HepG2 (cell line): ENCODE data around the gene ANTXR1. TPM values are rescaled to one million over a fixed set of nuclear protein-coding genes. Genes with fewer than 3 reads are reported as not detected.

Source experiments
- ATAC-seq: fragments of 200-7000 bp; cut with Tn5 transposase; 3 replicates; pipeline ENCODE4 v1.9.1; 2020; ENCODE audit warnings: mild to moderate bottlenecking, moderate library complexity
- BruUV-seq: library from RNA; stranded (reverse); fragments of 400-500 nt; replicated peaks from 2 replicates; lab custom pipeline; 2021; lab: Mats Ljungman, UMichigan
- CTCF ChIA-PET: fragments of 300-600 bp; formaldehyde crosslinking; extraction: SDS; loops from one replicate; lab custom pipeline; 2021; ENCODE audit warnings: low total read pairs, inconsistent platforms, low intra/inter-chr PET ratio; lab: Yijun Ruan, JAX
- POLR2A ChIA-PET: fragments of 350-600 bp; sonication (Branson Sonifier 250); formaldehyde crosslinking; loops from one replicate; lab custom pipeline; 2020; ENCODE audit warnings: antibody characterized with exemption, inconsistent platforms; lab: Yijun Ruan, JAX
- DNase-seq: peaks from one replicate; pipeline ENCODE4 v3.0.0-alpha.2; 2015; ENCODE audit warnings: low spot score
- FAIRE-seq: peaks from 3 replicates; lab custom pipeline; 2011; peaks lifted over from hg19 to GRCh38; lab: Jason Lieb, UNC
- H2AFZ ChIP-seq: one replicate; pipeline ENCODE4 v1.6.1; 2011; ENCODE audit warnings: low read length, inconsistent platforms
- H3K27ac ChIP-seq: fragments of 300-600 bp; 3 replicates; pipeline ENCODE4 v1.8.0; 2011; ENCODE audit warnings: mixed run types, mild to moderate bottlenecking, mixed read lengths, low read length, inconsistent platforms; ENCODE audit not compliant: insufficient read depth; ENCODE audit errors: extremely low read length
- H3K27me3 ChIP-seq, 2 experiments: fragments of 200-600 bp in 1 of 2; 2 replicates in 1 of 2; 3 replicates in 1 of 2; pipeline versions ENCODE4 v1.6.0 to v1.8.0; 2011; ENCODE audit warnings: low read length in 2 of 2, mild to moderate bottlenecking in 2 of 2, moderate library complexity in 2 of 2, inconsistent platforms in 1 of 2; ENCODE audit not compliant: insufficient read depth in 2 of 2, control insufficient read depth in 1 of 2
- H3K36me3 ChIP-seq, 2 experiments: fragments of 200-600 bp in 1 of 2; replicated peaks in 1 of 2; 2 replicates in 1 of 2; 3 replicates in 1 of 2; pipeline versions ENCODE4 v1.5.1 to v1.8.0; 2011; ENCODE audit warnings: low read length in 2 of 2, inconsistent platforms in 1 of 2; ENCODE audit not compliant: insufficient read depth in 2 of 2, control insufficient read depth in 1 of 2
- H3K4me1 ChIP-seq: 2 replicates; pipeline ENCODE4 v1.5.1; 2012; ENCODE audit warnings: low read length, inconsistent platforms; ENCODE audit not compliant: insufficient read depth
- H3K4me2 ChIP-seq: 2 replicates; pipeline ENCODE4 v1.6.0; 2011; ENCODE audit warnings: low read depth, low read length, inconsistent platforms
- H3K4me3 ChIP-seq, 3 experiments: fragments of 200-600 bp in 1 of 3; sonication (generic), shearing (Covaris generic) in 1 of 3; replicated peaks in 1 of 3; 2 replicates each; pipeline ENCODE4 v1.5.1; 2011 to 2016; ENCODE audit warnings: low read length in 3 of 3, inconsistent platforms in 2 of 3, low read depth in 2 of 3, mild to moderate bottlenecking in 2 of 3, control low read depth in 1 of 3, mixed read lengths in 1 of 3; ENCODE audit not compliant: insufficient read depth in 1 of 3
- H3K79me2 ChIP-seq: one replicate; pipeline ENCODE4 v1.6.1; 2011; ENCODE audit warnings: low read length, inconsistent platforms; ENCODE audit not compliant: insufficient read depth
- H3K9ac ChIP-seq: 2 replicates; pipeline ENCODE4 v1.6.0; 2011; ENCODE audit warnings: mild to moderate bottlenecking, low read depth, low read length, inconsistent platforms; ENCODE audit not compliant: insufficient read depth
- H3K9me3 ChIP-seq: 2 replicates; pipeline ENCODE4 v1.5.1; 2012; ENCODE audit warnings: mild to moderate bottlenecking, low read length
- H4K20me1 ChIP-seq: 2 replicates; pipeline ENCODE4 v1.6.0; 2011; ENCODE audit warnings: inconsistent platforms, mild to moderate bottlenecking, low read length, moderate library complexity; ENCODE audit not compliant: insufficient read depth
- CREB1 ChIP-seq, 2 experiments: fragments of 450-650 bp in 1 of 2; IDR thresholded peaks; 2 replicates each; pipeline ENCODE4 v1.6.1; 2016 to 2017; ENCODE audit warnings: control low read depth in 1 of 2, mild to moderate bottlenecking in 1 of 2, missing compliant biosample characterization in 1 of 2, missing genetic modification characterization in 1 of 2
- ELF1 ChIP-seq: sonication (generic); formaldehyde crosslinking; IDR thresholded peaks from 2 replicates; pipeline ENCODE4 v1.4.0; 2020; ENCODE audit warnings: missing genetic modification reagents
- FOXO4 ChIP-seq: sonication (generic); formaldehyde crosslinking; conservative IDR thresholded peaks from 2 replicates; pipeline ENCODE4 v1.8.1; 2023; ENCODE audit warnings: missing genetic modification reagents
- GFI1 ChIP-seq: sonication (generic); formaldehyde crosslinking; IDR thresholded peaks from 2 replicates; pipeline ENCODE4 v1.5.0; 2020; ENCODE audit warnings: missing genetic modification reagents, mild to moderate bottlenecking, borderline replicate concordance
- HIVEP1 ChIP-seq: sonication (generic); formaldehyde crosslinking; IDR thresholded peaks from 2 replicates; pipeline ENCODE4 v1.4.0; 2020; ENCODE audit warnings: mild to moderate bottlenecking, missing genetic modification reagents
- MEIS2 ChIP-seq: sonication (generic); formaldehyde crosslinking; IDR thresholded peaks from 2 replicates; pipeline ENCODE4 v1.9.0; 2021; ENCODE audit warnings: mild to moderate bottlenecking, missing genetic modification reagents
- NFRKB ChIP-seq: fragments of 450-650 bp; IDR thresholded peaks from 2 replicates; pipeline ENCODE4 v1.6.1; 2017
- POGZ ChIP-seq: sonication (generic); formaldehyde crosslinking; IDR thresholded peaks from 2 replicates; pipeline ENCODE4 v1.4.0; 2020; ENCODE audit warnings: mild to moderate bottlenecking, missing genetic modification reagents
- RNF2 ChIP-seq: fragments of 450-650 bp; conservative IDR thresholded peaks from 2 replicates; pipeline ENCODE4 v1.6.1; 2016; ENCODE audit warnings: low read depth
- SMARCE1 ChIP-seq: fragments of 450-650 bp; IDR thresholded peaks from 2 replicates; pipeline ENCODE4 v1.6.1; 2017; ENCODE audit warnings: borderline replicate concordance
- SMYD3 ChIP-seq: sonication (generic); formaldehyde crosslinking; IDR thresholded peaks from 2 replicates; pipeline ENCODE4 v1.8.1; 2023; ENCODE audit warnings: mild to moderate bottlenecking, missing genetic modification reagents
- TAF15 ChIP-seq: fragments of 200-400 bp; formaldehyde crosslinking; IDR thresholded peaks from one replicate; pipeline ENCODE4 v1.6.1; 2018; ENCODE audit warnings: mild to moderate bottlenecking, low read depth, low read length; ENCODE audit not compliant: poor library complexity, severe bottlenecking
- THYN1 ChIP-seq: sonication (generic); formaldehyde crosslinking; IDR thresholded peaks from 2 replicates; pipeline ENCODE4 v1.8.1; 2023; ENCODE audit warnings: low read depth, mild to moderate bottlenecking, moderate library complexity, missing genetic modification reagents, borderline replicate concordance
- ZNF136 ChIP-seq: sonication (generic); formaldehyde crosslinking; IDR thresholded peaks from 2 replicates; pipeline ENCODE4 v1.8.1; 2022; ENCODE audit warnings: low read depth, mild to moderate bottlenecking, moderate library complexity, missing genetic modification reagents
- ZNF724P ChIP-seq: sonication (generic); formaldehyde crosslinking; IDR thresholded peaks from 2 replicates; pipeline ENCODE4 v1.8.0; 2022; ENCODE audit warnings: missing genetic modification reagents, borderline replicate concordance
- WGBS: methylation state at CpG from one replicate; pipeline ENCODE4 v1.1.6; 2017; ENCODE audit warnings: low lambda C conversion rate; 5-methylcytosine and 5-hydroxymethylcytosine counted together
- in situ Hi-C: cut with HindIII; loops from 2 replicates; pipeline ENCODE4 v1.10.0; 2017; ENCODE audit warnings: low pct_unique_long_range_greater_than_20kb; ENCODE audit not compliant: extremely low pct_ligation_motif_present
- intact Hi-C: fragments of 100-400 bp; cut with micrococcal nuclease; formaldehyde crosslinking; loops from one replicate; pipeline ENCODE4 v1.10.0; 2022; ENCODE audit not compliant: unreplicated experiment
- polyA plus RNA-seq, 8 experiments: library from polyadenylated mRNA; depleted of rRNA in 3 of 8; stranded (reverse) in 7 of 8; unstranded in 1 of 8; fragments of >200 nt; fragmentation: Illumina TruSeq in 4 of 8; extraction: Trizol in 4 of 8; gene quantifications; 2 replicates each; pipeline versions ENCODE4 v1.2.1 to v1.2.3, GENCODE V29; 2011 to 2016; ENCODE audit warnings: low read depth in 4 of 8, missing spikeins in 1 of 8, mixed read lengths in 1 of 8; ENCODE audit not compliant: insufficient read depth in 1 of 8
- total RNA-seq, 5 experiments: library from RNA; depleted of rRNA; stranded (reverse); fragments of >200 nt; fragmentation: Illumina TruSeq; extraction: Trizol; gene quantifications; 2 replicates each; pipeline ENCODE4 v1.2.3, GENCODE V29; 2016; ENCODE audit warnings: low read depth in 1 of 5

ANTXR1 gene
- total and polyA plus RNA-seq, 2 of the 13 experiments (the other 11 are each of a cell fraction or from before 2014, with no cell fraction given), result 4.5 to 12.7 TPM

- Histone ChIP-seq H3K27me3 (no peaks in the 10 kb centered on the region), H3K79me2 (no peaks in the 10 kb centered on the region), H3K4me3 (no peak overlapping the region), H3K27ac (no peak overlapping the region), H3K4me2 (no peak overlapping the region), H3K9ac (no peak overlapping the region), H4K20me1 (no peaks in the 10 kb centered on the region), H3K36me3 (no peaks in the 10 kb centered on the region), H3K4me1 (peaks cover 32% of the 10 kb centered on the region), H3K9me3 (no peaks in the 10 kb centered on the region), H2AFZ (no peak overlapping the region)
- ChIA-PET CTCF (interaction anchor here (1.5 to 3.8 kb wide), 2 partner anchors 277 to 280 kb away, joined by 4 to 37 read pairs; no protein-coding TSS in a partner anchor), POLR2A (no interaction called here)
- WGBS, result 95% methylated on average over 13 of the region's 13 CpGs
- no TSS peak for BruUV-seq
- in situ Hi-C loops (no loop called here), intact Hi-C loops (loop anchor here (1.0 to 10.0 kb wide), 3 partner anchors 181 to 688 kb away; no protein-coding TSS in a partner anchor)
- ATAC-seq (no peak), DNase-seq (no peak), FAIRE-seq (no peak)
- TF ChIP-seq ELF1 (CRISPR knock-in tag) (no peak), MEIS2 (no peak), GFI1 (CRISPR knock-in tag) (no peak), CREB1 (IDR thresholded peaks at IDR 0.05) (no peak), CREB1 (CRISPR knock-in tag; IDR thresholded peaks at IDR 0.05) (no peak)
These were observed 13.9 kb downstream of the ANTXR1 start for GRCh38 chr2:69026691-69027459.

DNA sequence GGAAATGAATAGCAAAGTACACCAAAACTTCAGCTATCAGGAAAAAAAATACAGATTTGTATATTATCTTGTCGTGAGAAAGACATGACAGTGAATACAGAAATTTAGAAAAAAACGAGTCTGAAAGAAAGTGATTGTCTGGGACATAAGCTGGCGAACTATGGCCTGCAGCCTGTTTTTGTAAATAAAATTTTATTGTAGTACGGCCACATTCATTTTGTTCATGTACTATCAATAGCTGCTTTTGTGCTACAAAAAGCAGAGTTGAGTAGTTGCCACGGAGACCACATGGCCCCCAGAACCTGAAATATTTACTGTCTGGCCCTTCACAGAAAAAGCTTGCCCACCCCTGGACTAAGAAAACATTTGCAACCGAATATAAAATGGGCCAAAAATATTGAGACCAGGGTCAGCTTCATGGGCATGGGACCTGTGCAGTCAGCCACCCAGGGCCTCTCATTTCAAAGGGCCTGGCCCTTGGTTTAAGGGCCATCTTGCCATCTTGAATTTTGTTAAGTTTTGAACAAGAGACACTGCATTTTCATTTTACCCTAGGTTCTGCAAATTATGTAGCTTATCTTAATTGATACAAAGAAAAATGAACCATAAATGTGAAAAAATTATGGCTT is 17.9 kb downstream of the ANTXR1 start:
- Histone ChIP-seq H3K9me3 (no peaks in the 10 kb centered on the region), H3K4me1 (peaks cover 33% of the 10 kb centered on the region), H3K4me3 (no peak overlapping the region), H3K36me3 (no peaks in the 10 kb centered on the region), H3K27ac (no peak overlapping the region), H3K4me2 (no peak overlapping the region), H3K79me2 (no peaks in the 10 kb centered on the region), H3K9ac (no peak overlapping the region), H3K27me3 (no peaks in the 10 kb centered on the region), H2AFZ (no peak overlapping the region), H4K20me1 (no peaks in the 10 kb centered on the region)
- in situ Hi-C loops (no loop called here), intact Hi-C loops (no loop called here)
- WGBS, result 80% methylated on average over 6 of the region's 6 CpGs
- no TSS peak for BruUV-seq
- DNase-seq, result no peak
- CTCF ChIA-PET, result no interaction called here
- FAIRE-seq, result no peak
- no peak for ATAC-seq
- POLR2A ChIA-PET, result no interaction called here
- TF ChIP-seq THYN1, result no peak
- no peak for TF ChIP-seq NFRKB
- no peak for TF ChIP-seq SMARCE1
- no peak for TF ChIP-seq FOXO4 (CRISPR knock-in tag)
- no peak for TF ChIP-seq RNF2
- no peak for TF ChIP-seq SMYD3 (CRISPR knock-in tag)
- TF ChIP-seq TAF15, result no peak
- TF ChIP-seq HIVEP1 (CRISPR knock-in tag), result no peak
- no peak for TF ChIP-seq ZNF724P (CRISPR knock-in tag)
- TF ChIP-seq ZNF136, result no peak
- no peak for TF ChIP-seq POGZ (CRISPR knock-in tag)
